ENCODE measurements around the gene DES. TPM values are rescaled to one million over a fixed set of nuclear protein-coding genes. Genes with fewer than 3 reads are reported as not detected.

Gene DES
- total RNA-seq, 1 experiment from 2014 or later, result not detected

DNA sequence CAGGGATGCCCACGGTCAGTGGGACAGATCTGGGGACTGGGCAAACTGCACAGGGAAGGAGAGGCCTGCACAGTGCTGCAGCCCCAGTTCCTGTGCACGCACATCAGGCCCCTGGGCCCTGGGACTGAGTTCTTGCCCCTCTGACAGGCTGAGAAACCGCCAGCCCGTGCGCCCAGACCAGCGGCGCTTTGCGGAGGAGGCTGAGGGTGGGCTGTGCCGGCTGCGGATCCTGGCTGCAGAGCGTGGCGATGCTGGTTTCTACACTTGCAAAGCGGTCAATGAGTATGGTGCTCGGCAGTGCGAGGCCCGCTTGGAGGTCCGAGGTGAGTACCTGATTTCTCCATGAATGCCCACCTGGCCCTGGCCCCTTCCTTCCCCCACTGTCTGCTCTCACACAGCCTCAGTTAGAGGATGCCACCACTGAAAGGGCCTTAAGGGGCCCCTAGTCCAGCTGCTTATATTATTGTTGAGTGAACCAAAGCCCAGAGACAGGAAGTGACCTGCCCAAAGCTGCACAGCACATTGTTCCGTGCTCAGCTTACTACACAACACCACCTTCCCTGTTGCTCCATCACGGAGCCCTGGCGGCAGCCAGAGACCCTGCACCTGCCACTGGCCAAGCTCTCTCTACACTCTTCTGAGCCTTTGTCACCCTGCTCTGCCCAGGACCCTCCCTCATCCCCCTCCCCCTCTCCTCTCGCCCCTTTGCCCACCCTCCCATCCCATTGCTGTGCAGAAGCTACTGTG lies 46.3 kb downstream of the DES start:
- ChIA-PET POLR2A (ENCODE audit: unreplicated experiment) (interaction anchor here (0.6 kb wide), 1 partner anchor 34 kb away, joined by 5 read pairs; the partner anchor contains the start of gene GMPPA), CTCF (no interaction called here)
- H3K4me3 ChIP-seq (ENCODE audit: low read length), result no peak overlapping the region
- no peaks in the 10 kb centered on the region for H3F3A ChIP-seq (ENCODE audit: low read length, unreplicated experiment)
- no peaks in the 10 kb centered on the region for H3K79me2 ChIP-seq (ENCODE audit: low read length)
- H4K20me1 ChIP-seq (ENCODE audit: low read length), result no peaks in the 10 kb centered on the region
- DNase-seq (no peak), ATAC-seq (no peak)
- H2AFZ ChIP-seq (ENCODE audit: low read length), result no peak overlapping the region
- no TSS peak for BruUV-seq (replicated peaks)
- H3K27me3 ChIP-seq (ENCODE audit: low read length), result no peaks in the 10 kb centered on the region
- intact Hi-C loops (cut with micrococcal nuclease), result no loop called here
- peaks cover 14% of the 10 kb centered on the region; the same call in 1 of the 2 replicates for H3K4me1 ChIP-seq (ENCODE audit: insufficient read depth, low read length)
- H3K9ac ChIP-seq (ENCODE audit: low read length), result no peak overlapping the region
- no peaks in the 10 kb centered on the region for H3K9me3 ChIP-seq (ENCODE audit: low read length)
- H3K27ac ChIP-seq (ENCODE audit: low read length), result no peak overlapping the region
- H3K4me2 ChIP-seq (ENCODE audit: low read length), result no peak overlapping the region
- H3K36me3 ChIP-seq (ENCODE audit: low read depth, low read length), result peaks cover 3% of the 10 kb centered on the region; the same call in 1 of the 2 replicates
- no peak for TF ChIP-seq EZH2phosphoT487 (IDR thresholded peaks at IDR 0.05; ENCODE audit: borderline replicate concordance, low read length)
- no peak for TF ChIP-seq EZH2 (IDR thresholded peaks at IDR 0.05; ENCODE audit: low read length, unreplicated experiment)
- TF ChIP-seq CTCF (conservative IDR thresholded peaks at IDR 0.05; ENCODE audit: low read depth, low read length), result no peak
- H3K9me2 ChIP-seq (replicated peaks; ENCODE audit: low read length), result no peaks in the 10 kb centered on the region

- H3K27me3 ChIP-seq (ENCODE audit: low read length), result no peaks in the 10 kb centered on the region
- H3K4me2 ChIP-seq (ENCODE audit: low read length), result no peak overlapping the region
- H3F3A ChIP-seq (ENCODE audit: low read length, unreplicated experiment), result no peaks in the 10 kb centered on the region
- H3K4me1 ChIP-seq (ENCODE audit: insufficient read depth, low read length), result peaks cover 15% of the 10 kb centered on the region; the same call in 1 of the 2 replicates
- H3K9me3 ChIP-seq (ENCODE audit: low read length), result no peaks in the 10 kb centered on the region
- H2AFZ ChIP-seq (ENCODE audit: low read length), result no peak overlapping the region
- DNase-seq (no peak), ATAC-seq (no peak)
- no peaks in the 10 kb centered on the region for H4K20me1 ChIP-seq (ENCODE audit: low read length)
- H3K9me2 ChIP-seq (replicated peaks; ENCODE audit: low read length), result no peaks in the 10 kb centered on the region
- H3K9ac ChIP-seq (ENCODE audit: low read length), result no peak overlapping the region
- no peak overlapping the region for H3K27ac ChIP-seq (ENCODE audit: low read length)
- no TSS peak for BruUV-seq (replicated peaks)
- intact Hi-C loops (cut with micrococcal nuclease), result no loop called here
- peaks cover 3% of the 10 kb centered on the region; the same call in 1 of the 2 replicates for H3K36me3 ChIP-seq (ENCODE audit: low read depth, low read length)
- no peaks in the 10 kb centered on the region for H3K79me2 ChIP-seq (ENCODE audit: low read length)
- ChIA-PET POLR2A (ENCODE audit: unreplicated experiment) (no interaction called here), CTCF (interaction anchor here (0.6 kb wide), 1 partner anchor 35 kb away, joined by 3 read pairs; no protein-coding TSS in a partner anchor)
- H3K4me3 ChIP-seq (ENCODE audit: low read length), result no peak overlapping the region
- no peak for TF ChIP-seq CTCF (conservative IDR thresholded peaks at IDR 0.05; ENCODE audit: low read depth, low read length)
These were observed 47.7 kb downstream of the DES start for GRCh38 chr2:219465659-219466561.
